Hepatocyte (in vitro differentiated cells): Measurements from ENCODE around the gene ING5. TPM values are rescaled to one million over a fixed set of nuclear protein-coding genes. Genes with fewer than 3 reads are reported as not detected.

Experiments
- DNase-seq: peaks from one replicate; pipeline ENCODE4 v3.0.0-alpha.2; 2016; ENCODE audit warnings: low spot score
- H2AFZ ChIP-seq: fragments of 200-600 bp; sonication (generic); 2 replicates; pipeline ENCODE4 v1.6.0; 2016; ENCODE audit warnings: antibody characterized with exemption, mild to moderate bottlenecking
- H3K27ac ChIP-seq: fragments of 200-600 bp; sonication (generic); 2 replicates; pipeline ENCODE4 v1.5.1; 2016; ENCODE audit warnings: mild to moderate bottlenecking
- H3K27me3 ChIP-seq: fragments of 200-600 bp; sonication (generic); 2 replicates; pipeline ENCODE4 v1.6.1; 2016
- H3K36me3 ChIP-seq: fragments of 200-600 bp; sonication (generic); replicated peaks from 2 replicates; pipeline ENCODE4 v1.5.1; 2016; ENCODE audit warnings: low read depth; ENCODE audit not compliant: insufficient read depth
- H3K4me1 ChIP-seq: fragments of 200-600 bp; sonication (generic); 2 replicates; pipeline ENCODE4 v1.5.1; 2016; ENCODE audit warnings: mild to moderate bottlenecking, moderate library complexity; ENCODE audit not compliant: insufficient read depth
- H3K4me2 ChIP-seq: fragments of 200-600 bp; sonication (generic); 2 replicates; pipeline ENCODE4 v1.6.0; 2016
- H3K4me3 ChIP-seq: fragments of 200-600 bp; sonication (generic); 2 replicates; pipeline ENCODE4 v1.5.1; 2016; ENCODE audit warnings: mild to moderate bottlenecking
- H3K79me2 ChIP-seq: fragments of 200-600 bp; sonication (generic); 2 replicates; pipeline ENCODE4 v1.6.0; 2017; ENCODE audit warnings: mild to moderate bottlenecking
- H3K9me2 ChIP-seq: fragments of 200-600 bp; sonication (generic); replicated peaks from 2 replicates; pipeline ENCODE4 v1.6.0; 2017; ENCODE audit warnings: mild to moderate bottlenecking; ENCODE audit not compliant: insufficient read depth
- H3K9me3 ChIP-seq: fragments of 200-600 bp; sonication (generic); 2 replicates; pipeline ENCODE4 v1.5.1; 2016; ENCODE audit warnings: low read depth, mild to moderate bottlenecking
- H4K20me1 ChIP-seq: fragments of 200-600 bp; sonication (generic); 2 replicates; pipeline ENCODE4 v1.6.0; 2016; ENCODE audit warnings: mild to moderate bottlenecking; ENCODE audit not compliant: insufficient read depth, poor library complexity, severe bottlenecking
- EZH2 ChIP-seq: fragments of 200-600 bp; sonication (generic); IDR thresholded peaks from 2 replicates; pipeline ENCODE4 v1.6.1; 2016; ENCODE audit warnings: antibody characterized with exemption, mild to moderate bottlenecking, borderline replicate concordance
- EZH2phosphoT487 ChIP-seq: fragments of 200-600 bp; sonication (generic); IDR thresholded peaks from one replicate; pipeline ENCODE4 v1.6.1; 2018; ENCODE audit warnings: antibody characterized with exemption, mild to moderate bottlenecking, low read depth, moderate library complexity; ENCODE audit not compliant: unreplicated experiment, severe bottlenecking
- WGBS: methylation state at CpG from one replicate; pipeline ENCODE4 v1.1.6; 2016; ENCODE audit warnings: low lambda C conversion rate; ENCODE audit errors: missing lambda C conversion rate; 5-methylcytosine and 5-hydroxymethylcytosine counted together
- polyA plus RNA-seq: library from polyadenylated mRNA; unstranded; fragments of >200 nt; fragmentation: Nextera tagmentation; extraction: Ambion mirVana; gene quantifications from 2 replicates; pipeline ENCODE4 v1.2.1, GENCODE V29; 2016
- total RNA-seq: library from RNA; depleted of rRNA; stranded (reverse); fragments of >200 nt; gene quantifications from 2 replicates; pipeline ENCODE4 v1.2.3, GENCODE V29; 2014
- TF ChIP-seq, protein P1 (sequence below): fragments of 200-600 bp; sonication (generic); IDR thresholded peaks from 2 replicates; pipeline ENCODE4 v1.5.1; 2016; ENCODE audit warnings: antibody characterized with exemption, mild to moderate bottlenecking; ENCODE audit not compliant: poor library complexity

Gene ING5
- total and polyA plus RNA-seq, 2 experiments from 2014 or later, result 27.6 to 33.4 TPM

DNA sequence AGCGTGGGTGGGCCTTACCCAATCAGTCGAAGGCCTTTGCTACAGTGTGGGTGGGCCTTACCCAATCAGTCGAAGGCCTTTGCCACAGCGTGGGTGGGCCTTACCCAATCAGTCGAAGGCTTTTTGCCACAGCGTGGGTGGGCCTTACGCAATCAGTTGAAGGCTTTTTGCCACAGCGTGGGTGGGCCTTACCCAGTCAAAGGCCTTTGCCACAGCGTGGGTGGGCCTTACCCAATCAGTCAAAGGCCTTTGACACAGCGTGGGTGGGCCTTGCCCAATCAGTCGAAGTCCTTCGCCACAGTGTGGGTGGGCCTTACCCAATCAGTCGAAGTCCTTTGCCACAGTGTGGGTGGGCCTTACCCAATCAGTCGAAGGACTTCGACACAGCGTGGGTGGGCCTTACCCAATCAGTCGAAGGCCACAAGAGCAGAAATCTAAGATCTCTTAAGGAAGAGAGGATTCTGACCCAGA is 58.5 kb downstream of the ING5 start:
- DNase-seq, result no peak
- no peak overlapping the region for H3K4me2 ChIP-seq
- H3K36me3 ChIP-seq, result no peaks in the 10 kb centered on the region
- H3K79me2 ChIP-seq, result no peaks in the 10 kb centered on the region
- no peak overlapping the region for H3K27ac ChIP-seq
- 98% methylated on average over 14 of the region's 17 CpGs for WGBS
- no peak overlapping the region for H3K4me3 ChIP-seq
- peaks cover 5% of the 10 kb centered on the region for H3K4me1 ChIP-seq
- H4K20me1 ChIP-seq, result no peaks in the 10 kb centered on the region
- H3K27me3 ChIP-seq, result no peaks in the 10 kb centered on the region
- TF ChIP-seq EZH2 (no peak), EZH2phosphoT487 (no peak)
- TF ChIP-seq, protein P1, sequence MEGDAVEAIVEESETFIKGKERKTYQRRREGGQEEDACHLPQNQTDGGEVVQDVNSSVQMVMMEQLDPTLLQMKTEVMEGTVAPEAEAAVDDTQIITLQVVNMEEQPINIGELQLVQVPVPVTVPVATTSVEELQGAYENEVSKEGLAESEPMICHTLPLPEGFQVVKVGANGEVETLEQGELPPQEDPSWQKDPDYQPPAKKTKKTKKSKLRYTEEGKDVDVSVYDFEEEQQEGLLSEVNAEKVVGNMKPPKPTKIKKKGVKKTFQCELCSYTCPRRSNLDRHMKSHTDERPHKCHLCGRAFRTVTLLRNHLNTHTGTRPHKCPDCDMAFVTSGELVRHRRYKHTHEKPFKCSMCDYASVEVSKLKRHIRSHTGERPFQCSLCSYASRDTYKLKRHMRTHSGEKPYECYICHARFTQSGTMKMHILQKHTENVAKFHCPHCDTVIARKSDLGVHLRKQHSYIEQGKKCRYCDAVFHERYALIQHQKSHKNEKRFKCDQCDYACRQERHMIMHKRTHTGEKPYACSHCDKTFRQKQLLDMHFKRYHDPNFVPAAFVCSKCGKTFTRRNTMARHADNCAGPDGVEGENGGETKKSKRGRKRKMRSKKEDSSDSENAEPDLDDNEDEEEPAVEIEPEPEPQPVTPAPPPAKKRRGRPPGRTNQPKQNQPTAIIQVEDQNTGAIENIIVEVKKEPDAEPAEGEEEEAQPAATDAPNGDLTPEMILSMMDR, result no peak
- H3K9me3 ChIP-seq, result no peaks in the 10 kb centered on the region
- H3K9me2 ChIP-seq, result no peaks in the 10 kb centered on the region
- H2AFZ ChIP-seq, result no peak overlapping the region

DNA sequence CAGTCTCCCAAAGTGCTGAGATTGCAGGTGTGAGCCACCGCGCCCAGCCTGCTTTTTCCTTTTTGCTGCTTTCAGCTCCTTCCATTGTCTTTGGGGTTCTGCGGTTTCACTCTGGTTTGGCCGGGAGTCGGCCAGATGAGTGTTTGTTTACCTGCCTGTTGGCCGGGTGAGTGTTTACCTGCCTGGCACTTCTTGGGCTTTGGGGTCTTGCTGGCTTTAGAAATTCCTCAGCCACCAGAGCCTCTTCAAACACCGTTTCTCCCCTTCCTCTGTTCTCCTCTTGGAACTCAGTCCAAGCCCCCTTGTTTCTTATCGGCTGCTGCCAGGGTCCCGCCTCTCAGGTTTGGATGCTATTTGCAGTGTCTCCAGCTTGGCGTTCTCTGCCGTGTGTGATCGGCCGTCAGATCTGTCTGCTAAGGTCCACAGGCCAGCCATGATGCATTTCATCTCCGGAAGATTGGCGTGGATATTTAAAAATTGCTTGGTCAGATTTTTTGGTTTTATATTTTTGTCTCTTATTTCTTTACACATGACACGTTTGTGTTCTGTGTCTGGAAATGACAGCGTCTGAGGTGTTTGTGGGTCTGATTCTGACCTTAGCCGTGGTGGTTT is 60.6 kb downstream of the ING5 start:
- Histone ChIP-seq H3K4me2 (no peak overlapping the region), H3K9me3 (no peaks in the 10 kb centered on the region), H3K36me3 (no peaks in the 10 kb centered on the region), H3K79me2 (no peaks in the 10 kb centered on the region), H3K9me2 (no peaks in the 10 kb centered on the region), H2AFZ (no peak overlapping the region), H3K27me3 (no peaks in the 10 kb centered on the region), H3K4me1 (peaks cover 5% of the 10 kb centered on the region), H3K27ac (no peak overlapping the region), H4K20me1 (no peaks in the 10 kb centered on the region), H3K4me3 (no peak overlapping the region)
- DNase-seq, result no peak
- WGBS, result 83% methylated on average over 18 of the region's 18 CpGs
- TF ChIP-seq EZH2phosphoT487 (no peak), EZH2 (no peak)
- TF ChIP-seq, protein P1, result no peak

DNA sequence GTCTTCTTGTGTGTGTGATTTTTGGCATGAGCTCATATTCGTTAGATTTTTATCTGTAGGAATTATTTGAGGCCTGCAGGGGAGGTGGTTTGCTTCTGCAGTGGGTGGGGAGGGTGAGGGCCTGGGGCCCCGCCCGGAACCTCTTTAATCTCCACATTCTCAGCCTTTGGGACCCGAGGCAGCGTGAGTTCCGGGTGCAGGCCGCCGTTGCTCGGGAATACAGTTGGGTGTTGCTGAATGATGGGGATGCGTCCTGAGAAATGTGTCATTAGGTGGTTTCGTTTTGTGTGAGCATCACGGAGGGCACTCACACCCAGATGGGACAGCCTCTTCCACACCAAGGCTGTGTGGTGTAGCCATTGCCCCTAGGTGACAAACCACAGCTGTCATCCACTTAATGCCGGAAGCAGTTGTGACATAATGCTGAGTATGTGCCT is 61.1 kb downstream of the ING5 start:
- Histone ChIP-seq H3K4me2 (no peak overlapping the region), H3K4me1 (peaks cover 5% of the 10 kb centered on the region), H2AFZ (no peak overlapping the region), H3K27ac (no peak overlapping the region), H3K36me3 (no peaks in the 10 kb centered on the region), H3K9me2 (no peaks in the 10 kb centered on the region), H3K27me3 (no peaks in the 10 kb centered on the region), H3K9me3 (no peaks in the 10 kb centered on the region), H3K4me3 (no peak overlapping the region), H4K20me1 (no peaks in the 10 kb centered on the region), H3K79me2 (no peaks in the 10 kb centered on the region)
- WGBS, result 84% methylated on average over 13 of the region's 13 CpGs
- TF ChIP-seq EZH2 (no peak), EZH2phosphoT487 (no peak)
- TF ChIP-seq, protein P1, result no peak
- no peak for DNase-seq
